Stimulated activated CD4-positive, alpha-beta T cell treated with anti-CD3 and anti-CD28 coated beads, Interleukin-1b, Interleukin-23, amount 100 ng/mL, for 24 hours (primary cell): ENCODE data around the gene ABCA7.
"Not testable (repeated sequence)": the region's sequence is repeated elsewhere in the genome, so short reads cannot be mapped to it uniquely, and the experiment has no call there.

Experiments used
- DNase-seq, 4 experiments: peaks; one replicate each; pipeline ENCODE4 v3.0.0-alpha.2; 2020; ENCODE audit warnings: low read depth in 4 of 4, low spot score in 1 of 4

ABCA7 gene

GRCh38 chr19:1104311-1105007 is 64.6 kb downstream of the ABCA7 start:
- DNase-seq = peak in 2 of 4 experiments; percentile 54 to 72

DNA sequence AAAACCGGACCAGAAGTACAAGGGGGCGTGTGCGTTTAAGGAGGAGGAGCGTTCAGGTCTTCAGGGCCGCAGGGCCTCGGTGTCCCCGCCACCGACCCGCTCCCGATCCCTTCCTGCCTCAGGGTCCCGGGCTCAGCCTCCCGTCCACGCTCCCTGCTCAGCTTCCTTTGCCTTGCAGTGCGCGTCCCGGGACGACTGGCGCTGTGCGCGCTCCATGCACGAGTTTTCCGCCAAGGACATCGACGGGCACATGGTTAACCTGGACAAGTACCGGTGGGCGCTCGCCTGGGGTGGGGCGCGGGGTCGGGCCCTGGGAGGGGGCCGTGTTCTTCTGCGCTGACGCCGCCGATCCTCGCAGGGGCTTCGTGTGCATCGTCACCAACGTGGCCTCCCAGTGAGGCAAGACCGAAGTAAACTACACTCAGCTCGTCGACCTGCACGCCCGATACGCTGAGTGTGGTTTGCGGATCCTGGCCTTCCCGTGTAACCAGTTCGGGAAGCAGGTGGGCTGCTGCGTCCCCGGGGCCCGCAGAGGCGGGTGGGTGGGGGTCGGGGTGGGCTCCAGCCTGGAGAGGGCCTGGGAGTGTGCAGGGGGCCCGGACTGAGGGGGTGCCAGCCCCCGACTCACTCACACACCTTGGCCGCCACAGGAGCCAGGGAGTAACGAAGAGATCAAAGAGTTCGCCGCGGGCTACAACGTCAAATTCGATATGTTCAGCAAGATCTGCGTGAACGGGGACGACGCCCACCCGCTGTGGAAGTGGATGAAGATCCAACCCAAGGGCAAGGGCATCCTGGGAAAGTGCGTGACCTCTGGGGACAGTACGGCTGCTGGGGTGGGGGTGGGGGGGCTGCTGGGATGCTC is 65.3 kb downstream of the ABCA7 start:
- no peak for DNase-seq

DNA sequence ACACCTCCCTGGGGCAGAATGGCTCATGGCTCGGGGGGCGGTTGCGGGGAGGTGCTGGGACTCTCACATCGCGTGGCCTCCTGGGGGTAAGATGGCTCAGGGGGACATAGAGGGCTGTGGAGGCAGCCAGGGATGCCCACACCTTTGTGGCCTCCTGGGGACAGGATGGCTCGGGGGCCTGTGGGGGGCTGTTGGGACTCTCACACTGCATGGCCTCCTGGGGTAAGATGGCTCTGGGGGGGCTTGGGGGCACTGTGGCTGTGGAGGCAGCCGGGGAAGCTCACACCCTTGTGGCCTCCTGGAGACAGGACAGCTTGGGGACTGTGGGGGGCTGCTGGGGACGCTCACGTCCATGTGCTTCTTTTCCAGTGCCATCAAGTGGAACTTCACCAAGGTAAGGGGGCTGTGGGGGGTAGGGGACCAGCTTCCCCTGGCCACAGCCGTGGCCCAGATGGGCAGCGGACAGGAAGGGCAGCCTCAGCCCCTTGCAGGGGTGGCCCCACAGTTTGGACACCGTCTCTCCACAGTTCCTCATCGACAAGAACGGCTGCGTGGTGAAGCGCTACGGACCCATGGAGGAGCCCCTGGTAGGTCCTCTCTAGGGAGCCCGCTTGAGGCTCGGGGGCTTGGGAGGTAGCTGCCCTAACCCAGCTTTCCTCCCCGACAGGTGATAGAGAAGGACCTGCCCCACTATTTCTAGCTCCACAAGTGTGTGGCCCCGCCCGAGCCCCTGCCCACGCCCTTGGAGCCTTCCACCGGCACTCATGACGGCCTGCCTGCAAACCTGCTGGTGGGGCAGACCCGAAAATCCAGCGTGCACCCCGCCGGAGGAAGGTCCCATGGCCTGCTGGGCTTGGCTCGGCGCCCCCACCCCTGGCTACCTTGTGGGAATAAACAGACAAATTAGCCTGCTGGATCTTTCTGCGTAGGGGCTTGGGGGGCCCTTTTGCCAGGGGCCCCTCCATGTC is 66.2 kb downstream of the ABCA7 start:
- DNase-seq = no peak

DNA sequence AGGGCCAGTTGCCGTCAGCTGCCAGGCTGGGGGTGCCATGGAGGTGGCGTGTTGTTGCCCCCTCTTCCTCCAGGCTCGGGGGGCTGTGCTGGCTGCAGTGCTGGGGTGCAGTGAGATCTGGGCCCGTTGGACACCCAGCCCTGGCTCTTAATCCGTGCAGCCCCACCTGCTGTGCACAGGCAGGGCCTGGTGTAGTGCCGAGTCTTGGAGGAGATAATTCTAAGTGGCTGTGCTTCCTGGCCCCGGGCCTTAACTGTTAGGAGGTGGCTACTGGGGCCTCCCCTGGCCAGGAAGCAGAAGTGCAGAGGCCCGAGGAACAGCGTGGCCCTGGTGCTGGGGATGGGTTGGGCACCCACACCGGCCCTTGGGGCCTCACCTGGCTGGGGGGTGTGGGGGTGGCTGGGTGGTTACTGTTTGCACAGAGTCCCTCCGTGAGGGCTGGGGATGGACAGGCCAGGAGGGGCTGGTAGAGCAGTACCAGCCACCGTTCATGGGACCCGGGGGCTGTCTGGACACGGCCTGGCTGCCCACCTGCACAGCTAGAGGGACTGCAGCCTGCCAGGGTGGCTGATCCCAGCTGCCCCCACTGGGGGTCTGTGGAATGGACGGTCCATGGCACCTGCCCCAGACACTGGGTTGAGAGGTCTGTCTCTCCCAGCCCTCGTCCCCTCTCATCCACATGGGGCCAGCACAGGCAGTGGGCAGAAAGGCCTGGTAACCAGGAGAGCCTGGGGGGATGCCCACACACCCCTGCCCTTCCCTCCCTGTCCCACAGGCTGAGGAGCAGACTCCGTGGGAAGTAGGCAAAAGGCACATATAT is 67.1 kb downstream of the ABCA7 start:
- no peak for DNase-seq

GRCh38 chr19:1107661-1108261 is 67.9 kb downstream of the ABCA7 start:
- DNase-seq = no peak

DNA sequence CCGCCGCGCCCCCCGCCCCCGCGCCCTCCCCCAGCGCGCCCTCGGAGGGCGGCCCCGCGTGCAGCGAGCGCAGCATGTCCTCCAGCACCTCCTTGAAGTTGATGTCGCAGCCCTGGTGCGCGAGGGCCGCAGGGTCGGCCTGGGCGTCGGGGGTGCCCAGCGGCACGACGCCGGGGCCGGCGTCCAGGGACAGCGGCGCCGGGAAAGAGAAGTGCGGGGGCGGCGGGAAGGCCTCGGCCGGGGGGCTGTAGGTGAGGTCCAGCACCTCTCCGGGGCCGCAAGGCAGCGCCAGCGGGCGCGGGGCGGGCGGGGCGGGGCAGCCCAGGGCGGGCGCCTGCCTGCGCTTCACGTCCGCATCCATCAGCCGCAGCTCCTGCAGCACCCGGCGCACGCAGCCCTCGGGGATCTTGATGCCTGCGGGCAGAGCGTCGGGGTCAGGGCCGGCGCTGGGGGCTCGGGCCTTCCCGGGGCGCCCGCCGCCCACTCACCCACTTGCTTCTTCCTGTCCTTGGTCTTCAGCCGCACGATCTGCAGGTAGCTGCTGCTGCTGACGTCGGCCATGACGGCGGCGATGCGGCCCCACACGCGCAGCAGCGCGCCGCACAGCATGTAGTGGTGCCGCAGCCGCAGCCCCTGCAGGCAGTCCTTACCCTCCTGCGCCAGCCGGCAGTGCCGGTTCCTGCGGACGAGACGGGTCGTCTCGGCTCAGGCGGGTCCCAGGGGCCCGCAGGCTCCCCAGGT is 68.6 kb downstream of the ABCA7 start:
- no peak for DNase-seq

- DNase-seq = no peak
Measured at GRCh38 chr19:1109032-1109551, 69.2 kb downstream of the ABCA7 start.

DNA sequence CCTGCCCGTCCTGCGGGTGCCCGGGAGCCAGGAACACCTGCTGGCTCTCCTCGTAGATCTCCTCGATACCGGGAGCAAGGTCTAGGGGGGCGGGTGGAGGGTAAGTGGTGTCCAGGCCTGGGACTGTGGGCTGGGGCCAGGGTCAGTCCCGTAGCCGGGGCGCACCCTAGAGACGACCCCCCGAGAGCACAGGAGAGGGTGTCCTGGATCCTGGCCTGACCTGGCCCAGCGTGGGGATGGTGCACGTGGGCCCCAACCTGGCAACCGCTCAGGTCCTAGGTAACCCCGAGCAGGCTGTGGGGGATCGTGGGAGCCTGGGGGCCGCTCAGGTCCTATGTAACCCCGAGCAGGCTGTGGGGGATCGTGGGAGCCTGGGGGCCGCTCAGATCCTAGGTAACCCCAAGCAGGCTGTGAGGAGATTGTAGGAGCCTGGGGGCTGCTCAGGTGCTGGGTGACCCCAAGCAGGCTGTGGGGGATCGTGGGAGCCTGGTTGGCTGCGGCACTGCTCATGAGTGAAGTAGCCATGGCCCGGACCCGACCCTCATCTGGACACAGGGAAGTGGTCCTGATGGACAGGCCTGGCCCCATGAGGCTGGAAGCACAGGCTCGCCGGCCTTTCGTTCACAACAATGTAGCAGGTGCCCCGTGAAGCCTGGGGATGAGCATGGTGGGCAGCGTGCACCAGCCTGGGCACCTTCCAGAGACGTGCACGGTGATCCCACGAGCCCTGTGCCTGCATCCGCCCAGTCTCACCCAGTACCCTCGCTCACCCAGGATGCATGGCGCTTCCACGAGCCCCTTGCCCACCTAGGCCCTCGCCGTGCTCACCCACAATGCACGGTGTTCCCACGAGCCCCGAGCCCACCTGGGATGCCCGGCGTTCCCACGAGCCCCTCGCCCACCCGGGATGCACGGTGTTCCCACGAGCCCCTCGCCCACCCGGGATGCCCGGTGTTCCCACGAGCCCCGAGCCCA is 70.1 kb downstream of the ABCA7 start:
- DNase-seq = no peak

GRCh38 chr19:1110809-1111640 is 71.1 kb downstream of the ABCA7 start:
- DNase-seq = no peak

DNA sequence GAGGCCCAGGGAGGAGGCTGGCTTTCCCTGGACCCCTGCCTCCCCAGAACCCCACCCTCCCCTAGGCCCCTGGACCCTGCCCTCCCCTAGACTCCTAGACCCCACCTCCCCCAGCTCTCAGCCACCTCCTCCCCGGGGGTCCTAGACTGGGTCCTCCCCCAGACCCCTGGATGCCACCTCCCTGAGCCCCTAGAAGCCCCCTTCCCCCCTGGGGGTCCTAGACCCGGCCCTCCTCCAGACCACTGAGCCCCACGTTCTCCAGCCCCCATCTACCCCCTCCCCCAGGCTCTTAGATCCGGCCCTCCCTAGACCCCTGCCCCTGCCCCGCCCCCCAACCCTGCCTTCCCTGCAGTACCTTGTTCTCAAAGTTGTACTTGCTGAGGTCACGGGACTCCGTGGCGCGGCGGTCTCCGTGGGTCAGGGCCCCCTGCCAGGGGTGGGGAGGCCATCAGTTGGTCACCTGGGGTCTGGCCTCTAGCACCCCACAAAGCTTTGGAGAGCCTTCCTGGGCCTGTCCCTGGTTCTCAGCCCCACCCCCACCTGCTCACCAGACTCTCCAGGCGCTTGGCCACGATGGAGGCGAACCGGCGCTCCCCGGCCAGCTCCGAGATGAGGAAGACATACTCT is 71.8 kb downstream of the ABCA7 start:
- no peak for DNase-seq

- DNase-seq = no peak
Measured at GRCh38 chr19:1112268-1113029, 72.5 kb downstream of the ABCA7 start.

DNA sequence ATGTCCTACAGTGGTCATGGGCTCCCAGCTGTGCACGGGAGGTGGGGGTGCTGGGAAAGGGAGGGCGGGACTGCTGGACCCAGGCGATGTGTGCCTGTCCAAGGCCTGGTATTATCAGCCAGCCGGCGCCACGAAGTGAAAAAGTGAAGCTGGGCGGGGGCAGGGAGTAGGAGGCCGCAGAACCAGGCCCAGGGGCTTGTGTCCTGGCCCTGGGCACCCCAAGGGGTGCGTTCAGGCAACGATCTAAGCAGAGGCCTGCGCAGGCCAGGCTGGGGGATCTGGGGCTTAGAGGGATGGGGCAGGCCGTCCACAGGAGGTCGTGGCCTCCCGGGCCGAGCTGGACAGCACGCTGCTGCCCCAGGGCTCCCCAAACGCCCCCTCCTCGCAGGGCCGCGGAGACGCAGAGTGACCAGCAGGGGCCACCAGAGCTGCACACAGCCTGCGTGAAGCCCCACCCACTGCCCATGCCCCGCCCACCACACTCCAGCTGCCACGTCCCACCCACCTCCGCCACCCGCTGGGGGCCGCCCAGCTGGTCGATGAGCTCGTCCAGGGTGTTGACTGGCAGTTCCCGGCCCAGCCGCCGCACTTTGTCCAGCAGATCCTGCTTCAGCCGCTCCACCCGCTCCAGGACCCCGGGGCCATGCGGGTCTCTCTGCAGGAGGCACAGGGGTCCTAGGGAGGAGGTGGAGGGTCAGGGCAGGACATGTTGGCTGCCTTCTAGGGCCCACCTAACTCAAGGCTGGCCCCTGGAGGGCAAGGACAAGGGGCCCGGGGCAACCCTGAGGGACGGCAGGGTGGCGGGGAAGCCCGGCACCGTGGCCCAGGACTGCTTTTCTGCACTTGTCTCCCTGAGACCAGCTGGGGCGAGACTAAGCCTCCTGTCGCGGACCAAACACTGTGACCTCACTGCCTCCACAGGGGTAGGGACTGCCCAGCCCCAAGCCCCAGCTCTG is 73.4 kb downstream of the ABCA7 start:
- peak in 3 of 4 experiments; percentile 69 to 84 (median 76) for DNase-seq

GRCh38 chr19:1113986-1114483 is 74.1 kb downstream of the ABCA7 start:
- no peak for DNase-seq

GRCh38 chr19:1114728-1115127 is 74.8 kb downstream of the ABCA7 start:
- DNase-seq = not testable (repeated sequence)
